LNCaP clone FGC (cell line): ENCODE data around the gene KLHL7.

Experiments
- DNase-seq: peaks from one replicate; pipeline ENCODE4 v3.0.0-alpha.2; 2011; ENCODE audit warnings: low read depth
- H3K4me3 ChIP-seq: 2 replicates; pipeline ENCODE4 v1.5.1; 2011; ENCODE audit warnings: mild to moderate bottlenecking, low read depth, low read length, control low read depth
- CTCF ChIP-seq: IDR thresholded peaks from 2 replicates; pipeline ENCODE4 v1.5.1; 2012; ENCODE audit warnings: mild to moderate bottlenecking; ENCODE audit not compliant: control insufficient read depth, insufficient read depth; ENCODE audit errors: extremely low read depth

The KLHL7 gene

DNA sequence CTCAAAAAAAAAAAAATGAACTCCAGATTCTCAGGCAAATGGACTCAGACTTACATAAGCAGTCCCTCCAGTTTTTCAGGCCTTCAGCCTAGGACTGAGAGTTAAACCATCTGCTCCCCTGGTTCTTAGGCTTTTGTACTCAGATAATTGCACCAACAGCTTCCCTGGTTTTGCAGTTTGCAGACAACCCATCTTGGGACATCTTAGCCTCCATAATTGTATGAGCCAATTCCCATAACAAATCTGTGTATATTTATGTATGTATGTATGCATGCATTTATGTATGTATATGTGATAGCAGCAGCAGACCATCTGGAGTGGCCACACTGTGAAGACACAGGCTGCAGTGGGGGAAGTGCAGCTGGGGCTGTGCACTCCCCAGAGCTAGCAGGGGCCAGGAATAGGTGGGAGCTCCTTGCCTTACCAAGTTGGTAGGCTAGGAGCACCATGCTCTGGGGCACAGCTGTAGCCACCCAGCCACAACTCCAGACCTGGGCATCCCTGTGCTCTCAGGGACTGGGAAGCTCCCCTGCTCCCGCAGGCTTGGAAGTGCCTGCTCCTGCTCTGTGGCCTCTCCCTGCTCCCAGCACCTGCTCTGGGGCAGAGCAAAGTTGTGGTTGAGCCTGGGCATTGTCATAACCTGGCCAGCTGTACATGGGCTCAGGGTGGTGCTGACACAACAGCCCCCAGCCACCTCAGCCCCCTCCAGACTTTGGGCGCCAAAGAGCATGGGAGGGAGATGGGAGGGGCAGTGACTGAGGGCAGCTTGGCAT is 8.9 kb upstream of the KLHL7 start:
- no peak for DNase-seq
- no peak for TF ChIP-seq CTCF

GRCh38 chr7:23098029-23098428 is 7.6 kb upstream of the KLHL7 start:
- DNase-seq, result no peak
- no peak for TF ChIP-seq CTCF
- H3K4me3 ChIP-seq, result no peak overlapping the region

More for the DNA sequence above, 8.9 kb upstream of the KLHL7 start:
- no peak overlapping the region for H3K4me3 ChIP-seq

GRCh38 chr7:23098460-23098859 is 7.1 kb upstream of the KLHL7 start:
- TF ChIP-seq CTCF, result no peak
- no peak for DNase-seq
- H3K4me3 ChIP-seq, result no peak overlapping the region

- no peak for DNase-seq
- H3K4me3 ChIP-seq, result no peak overlapping the region
- TF ChIP-seq CTCF, result peak; percentile 5; the same call in 1 of the 2 replicates
These were observed 4.9 kb upstream of the KLHL7 start for GRCh38 chr7:23100697-23101096.

GRCh38 chr7:23105086-23105643 is 420 bp upstream of the KLHL7 start:
- H3K4me3 ChIP-seq, result peak overlapping the region; percentile 85
- no peak for DNase-seq
- no peak for TF ChIP-seq CTCF

DNA sequence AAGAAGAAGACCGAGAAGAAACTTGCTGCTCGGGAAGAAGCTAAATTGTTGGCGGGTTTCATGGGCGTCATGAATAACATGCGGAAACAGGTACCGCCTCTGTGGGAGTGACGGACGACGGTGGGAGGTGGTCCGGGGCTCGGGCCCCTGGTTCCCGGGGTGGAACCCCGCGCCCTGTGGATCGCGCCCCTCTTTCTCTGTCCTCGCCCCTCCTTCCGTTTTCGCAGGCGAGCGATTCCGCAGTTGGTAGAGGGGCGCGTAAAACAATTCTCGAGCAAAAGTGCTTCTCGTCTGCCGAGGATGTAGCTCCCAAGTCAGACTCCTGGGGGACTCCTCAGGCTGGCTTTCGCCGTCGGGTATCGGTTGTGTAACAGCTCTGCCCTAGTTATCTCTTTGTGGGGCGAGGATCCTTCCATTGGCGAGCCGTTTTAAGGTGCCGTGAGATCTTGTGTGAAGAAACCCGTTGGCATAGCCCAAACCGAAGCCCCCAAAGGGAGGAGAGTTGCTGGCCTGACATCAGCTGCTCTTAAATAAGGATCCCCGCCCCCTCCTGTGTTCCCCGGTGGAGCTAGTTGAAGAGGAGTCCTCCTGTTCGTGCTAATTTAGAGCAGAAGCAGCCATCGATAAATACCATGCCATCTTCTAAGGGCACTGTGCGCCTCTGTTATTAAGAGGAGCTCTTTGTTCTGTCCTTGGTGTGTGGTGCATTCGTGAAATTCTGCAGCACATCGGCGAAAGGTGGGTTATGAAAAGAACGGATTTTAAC is 655 bp downstream of the KLHL7 start:
- no peak for DNase-seq
- peak overlapping the region; percentile 85 for H3K4me3 ChIP-seq
- peak; percentile 20; the same call in 1 of the 2 replicates for TF ChIP-seq CTCF
